Smooth muscle cell (in vitro differentiated cells): ENCODE results near the gene CCT6A. TPM values are rescaled to one million over a fixed set of nuclear protein-coding genes. Genes with fewer than 3 reads are reported as not detected.
"Not testable (repeated sequence)": the region's sequence is repeated elsewhere in the genome, so short reads cannot be mapped to it uniquely, and the experiment has no call there.

Source experiments
- DNase-seq: peaks from one replicate; lab custom pipeline; 2025; ENCODE audit not compliant: unreplicated experiment; lab: John Stamatoyannopoulos, UW
- H2AFZ ChIP-seq: fragments of 200-600 bp; sonication (generic); 2 replicates; pipeline ENCODE4 v1.6.0; 2016; ENCODE audit warnings: antibody characterized with exemption, low read depth, mild to moderate bottlenecking
- H3F3A ChIP-seq: fragments of 200-600 bp; sonication (generic); 2 replicates; pipeline ENCODE4 v1.6.0; 2017; ENCODE audit warnings: antibody characterized with exemption, low read depth
- H3K27ac ChIP-seq: fragments of 200-600 bp; sonication (generic); 2 replicates; pipeline ENCODE4 v1.5.1; 2016; ENCODE audit warnings: low read depth, mild to moderate bottlenecking
- H3K27me3 ChIP-seq: fragments of 200-600 bp; sonication (generic); 2 replicates; pipeline ENCODE4 v1.6.1; 2016; ENCODE audit warnings: low read depth, mild to moderate bottlenecking
- H3K36me3 ChIP-seq: fragments of 200-600 bp; sonication (generic); 2 replicates; pipeline ENCODE4 v1.5.1; 2016; ENCODE audit warnings: low read depth
- H3K4me1 ChIP-seq: fragments of 200-600 bp; sonication (generic); 2 replicates; pipeline ENCODE4 v1.5.1; 2016; ENCODE audit warnings: low read depth
- H3K4me2 ChIP-seq: fragments of 200-600 bp; sonication (generic); 2 replicates; pipeline ENCODE4 v1.6.0; 2016; ENCODE audit warnings: mild to moderate bottlenecking
- H3K4me3 ChIP-seq: fragments of 200-600 bp; sonication (generic); 2 replicates; pipeline ENCODE4 v1.5.1; 2016; ENCODE audit warnings: mild to moderate bottlenecking
- H3K79me2 ChIP-seq: fragments of 200-600 bp; sonication (generic); 2 replicates; pipeline ENCODE4 v1.6.0; 2016; ENCODE audit warnings: low read depth, mild to moderate bottlenecking
- H3K9ac ChIP-seq: fragments of 200-600 bp; sonication (generic); 2 replicates; pipeline ENCODE4 v1.6.0; 2016; ENCODE audit warnings: low read depth
- H3K9me3 ChIP-seq: fragments of 200-600 bp; sonication (generic); replicated peaks from 2 replicates; pipeline ENCODE4 v1.5.1; 2016; ENCODE audit warnings: low read depth
- H4K20me1 ChIP-seq: fragments of 200-600 bp; sonication (generic); 2 replicates; pipeline ENCODE4 v1.6.0; 2016; ENCODE audit warnings: low read depth
- CTCF ChIP-seq: fragments of 200-600 bp; sonication (generic); IDR thresholded peaks from 2 replicates; pipeline ENCODE4 v1.5.1; 2017; ENCODE audit warnings: borderline replicate concordance, mild to moderate bottlenecking, antibody characterized with exemption; ENCODE audit not compliant: insufficient read depth, poor library complexity, severe bottlenecking
- WGBS: methylation state at CpG from one replicate; pipeline ENCODE4 v1.1.7; 2016; ENCODE audit warnings: low lambda C conversion rate; 5-methylcytosine and 5-hydroxymethylcytosine counted together
- polyA plus RNA-seq: library from polyadenylated mRNA; unstranded; fragments of >200 nt; fragmentation: Nextera tagmentation; extraction: Ambion mirVana; gene quantifications from 2 replicates; pipeline ENCODE4 v1.2.1, GENCODE V29; 2016
- total RNA-seq: library from RNA; depleted of rRNA; stranded (reverse); fragments of >200 nt; gene quantifications from 2 replicates; pipeline ENCODE4 v1.2.3, GENCODE V29; 2014

The CCT6A gene
- total and polyA plus RNA-seq, 2 experiments from 2014 or later, result 97.7 to 157 TPM

- Histone ChIP-seq H3K4me2 (no peak overlapping the region), H3F3A (no peaks in the 10 kb centered on the region), H3K79me2 (no peaks in the 10 kb centered on the region), H3K9me3 (no peaks in the 10 kb centered on the region), H3K9ac (no peak overlapping the region), H3K36me3 (no peaks in the 10 kb centered on the region), H4K20me1 (no peaks in the 10 kb centered on the region), H3K4me3 (no peak overlapping the region), H3K27ac (no peak overlapping the region), H3K4me1 (no peaks in the 10 kb centered on the region), H2AFZ (no peak overlapping the region), H3K27me3 (no peaks in the 10 kb centered on the region)
- TF ChIP-seq CTCF, result no peak
- no peak for DNase-seq
- WGBS, result 80% methylated on average over 3 of the region's 3 CpGs
Observed at GRCh38 chr7:56099653-56100052, 48.1 kb downstream of the CCT6A start.

- H3K4me2 ChIP-seq, H4K20me1 ChIP-seq, DNase-seq, H3K27ac ChIP-seq, H3F3A ChIP-seq, H2AFZ ChIP-seq, H3K4me3 ChIP-seq, H3K9ac ChIP-seq, H3K9me3 ChIP-seq, H3K4me1 ChIP-seq, H3K27me3 ChIP-seq, H3K36me3 ChIP-seq: not testable (repeated sequence)
- H3K79me2 ChIP-seq, result peaks cover 12% of the 10 kb centered on the region
- WGBS, result 92% methylated on average over 9 of the region's 9 CpGs
Observed at GRCh38 chr7:56104138-56104537, 52.6 kb downstream of the CCT6A start.

GRCh38 chr7:56105508-56105907 is 53.9 kb downstream of the CCT6A start:
- DNase-seq, result no peak
- H3K4me1 ChIP-seq, result no peaks in the 10 kb centered on the region
- H4K20me1 ChIP-seq, result no peaks in the 10 kb centered on the region
- WGBS, result 74% methylated on average over 6 of the region's 6 CpGs
- H3K36me3 ChIP-seq, result no peaks in the 10 kb centered on the region
- no peak overlapping the region for H2AFZ ChIP-seq
- H3K79me2 ChIP-seq, result peaks cover 12% of the 10 kb centered on the region
- TF ChIP-seq CTCF, result no peak
- peak overlapping the region; percentile 85 for H3K9ac ChIP-seq
- peak overlapping the region; percentile 76 for H3K27ac ChIP-seq
- H3K9me3 ChIP-seq, result no peaks in the 10 kb centered on the region
- no peaks in the 10 kb centered on the region for H3K27me3 ChIP-seq
- no peaks in the 10 kb centered on the region for H3F3A ChIP-seq
- peak overlapping the region; percentile 62 for H3K4me3 ChIP-seq
- H3K4me2 ChIP-seq, result peak overlapping the region; percentile 81

GRCh38 chr7:56106108-56107073 is 54.8 kb downstream of the CCT6A start, which contains the start of gene CHCHD2:
TSS of gene CHCHD2 (minus strand) at chr7:56106476. CDS start at chr7:56106413, 63 bp downstream.
- Histone ChIP-seq H3F3A (no peaks in the 10 kb centered on the region), H3K36me3 (no peaks in the 10 kb centered on the region), H3K4me1 (no peaks in the 10 kb centered on the region), H3K27me3 (no peaks in the 10 kb centered on the region), H3K9me3 (no peaks in the 10 kb centered on the region), H4K20me1 (no peaks in the 10 kb centered on the region), H3K4me3 (peak within 1 kb of the TSS; percentile 62), H2AFZ (peak within 1 kb of the TSS; percentile 42), H3K4me2 (peak within 1 kb of the TSS; percentile 81), H3K27ac (peak within 1 kb of the TSS; percentile 76), H3K9ac (peak within 1 kb of the TSS; percentile 85), H3K79me2 (peaks cover 12% of the 10 kb centered on the region)
- TF ChIP-seq CTCF, result no peak
- WGBS, result 63% methylated on average over 57 of the region's 57 CpGs
- peak; percentile 20 for DNase-seq
